Peyer's patch (tissue), 4 donors: ENCODE measurements around the gene PSMD1.

Experiments
- POLR2A ChIP-seq, 2 donors: fragments of 450-650 bp; IDR thresholded peaks; one replicate each; pipeline ENCODE4 v1.5.1; 2017; ENCODE audit warnings: antibody characterized with exemption in 2 of 2, mild to moderate bottlenecking in 2 of 2, moderate library complexity in 2 of 2
- TF ChIP-seq, protein P1 (sequence below), 6 experiments: fragments of 450-650 bp in 4 of 6; fragments of 200-600 bp in 2 of 6; sonication (generic) in 1 of 6; IDR thresholded peaks; one replicate each; pipeline ENCODE4 v1.5.1; 2017 to 2019; ENCODE audit warnings: antibody characterized with exemption in 6 of 6, mild to moderate bottlenecking in 3 of 6, moderate library complexity in 1 of 6

DNA sequence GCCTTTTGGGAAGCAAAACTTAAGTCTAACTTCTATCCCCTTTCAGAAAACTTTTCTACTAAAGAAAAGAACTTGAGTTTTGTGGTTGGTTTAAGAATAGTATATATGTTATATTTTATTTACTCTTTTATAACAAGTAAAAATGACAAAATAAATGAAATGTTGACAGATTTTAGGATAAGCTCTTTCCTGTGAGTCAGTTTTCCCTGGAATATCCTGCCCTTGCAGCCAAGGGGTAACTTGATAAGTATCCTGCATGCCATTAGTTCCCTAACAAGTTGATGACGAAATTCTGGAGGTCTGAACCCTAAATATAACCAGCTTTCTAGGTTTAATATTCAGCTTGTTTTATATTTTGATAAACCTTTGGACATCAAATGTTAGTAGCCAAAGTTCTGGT lies 75.5 kb downstream of the PSMD1 start:
- TF ChIP-seq, protein P1, sequence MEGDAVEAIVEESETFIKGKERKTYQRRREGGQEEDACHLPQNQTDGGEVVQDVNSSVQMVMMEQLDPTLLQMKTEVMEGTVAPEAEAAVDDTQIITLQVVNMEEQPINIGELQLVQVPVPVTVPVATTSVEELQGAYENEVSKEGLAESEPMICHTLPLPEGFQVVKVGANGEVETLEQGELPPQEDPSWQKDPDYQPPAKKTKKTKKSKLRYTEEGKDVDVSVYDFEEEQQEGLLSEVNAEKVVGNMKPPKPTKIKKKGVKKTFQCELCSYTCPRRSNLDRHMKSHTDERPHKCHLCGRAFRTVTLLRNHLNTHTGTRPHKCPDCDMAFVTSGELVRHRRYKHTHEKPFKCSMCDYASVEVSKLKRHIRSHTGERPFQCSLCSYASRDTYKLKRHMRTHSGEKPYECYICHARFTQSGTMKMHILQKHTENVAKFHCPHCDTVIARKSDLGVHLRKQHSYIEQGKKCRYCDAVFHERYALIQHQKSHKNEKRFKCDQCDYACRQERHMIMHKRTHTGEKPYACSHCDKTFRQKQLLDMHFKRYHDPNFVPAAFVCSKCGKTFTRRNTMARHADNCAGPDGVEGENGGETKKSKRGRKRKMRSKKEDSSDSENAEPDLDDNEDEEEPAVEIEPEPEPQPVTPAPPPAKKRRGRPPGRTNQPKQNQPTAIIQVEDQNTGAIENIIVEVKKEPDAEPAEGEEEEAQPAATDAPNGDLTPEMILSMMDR (IDR thresholded peaks at IDR 0.05): no peak
- TF ChIP-seq POLR2A (IDR thresholded peaks at IDR 0.05): no peak
